ENCODE results near the gene SHCBP1L.

SHCBP1L gene

DNA sequence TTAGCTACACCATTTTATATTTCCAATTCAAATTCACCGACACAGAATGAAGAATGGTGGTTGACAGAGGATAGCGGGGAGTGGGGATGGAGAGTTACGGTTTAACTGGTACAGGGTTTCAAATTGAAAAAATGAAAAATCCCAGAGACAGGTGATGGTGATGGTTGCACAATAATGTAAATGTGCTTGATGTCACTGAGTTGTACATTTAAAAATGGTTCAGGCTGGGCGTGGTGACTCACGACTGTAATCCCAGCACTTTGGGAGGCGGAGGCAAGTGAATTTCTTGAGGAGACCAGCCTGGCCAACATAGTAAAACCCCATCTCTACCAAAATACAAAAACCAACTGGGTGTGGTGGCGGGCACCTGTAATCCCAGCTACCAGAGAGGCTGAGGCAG lies 31.2 kb upstream of the SHCBP1L start:
- Histone ChIP-seq H3K9me3 (ENCODE audit: insufficient read depth, low read length, severe bottlenecking) (no peaks in the 10 kb centered on the region), H3K27ac (ENCODE audit: low read length) (no peak overlapping the region), H3K4me1 (ENCODE audit: insufficient read depth, low read length) (no peaks in the 10 kb centered on the region), H2AFZ (ENCODE audit: low read depth, low read length) (no peak overlapping the region), H3K36me3 (ENCODE audit: insufficient read depth, low read length) (no peaks in the 10 kb centered on the region), H3K4me2 (ENCODE audit: insufficient read depth, low read length) (no peak overlapping the region), H3K27me3 (ENCODE audit: insufficient read depth, low read length, poor library complexity) (peaks cover 4% of the 10 kb centered on the region), H4K20me1 (ENCODE audit: insufficient read depth, low read length) (no peaks in the 10 kb centered on the region), H3K9ac (ENCODE audit: low read depth, low read length) (no peak overlapping the region), H3K79me2 (ENCODE audit: insufficient read depth, low read length) (no peaks in the 10 kb centered on the region), H3K4me3 (ENCODE audit: low read depth in 1 of 2, low read length in 2 of 2) (no peak overlapping the region)
- DNase-seq (no peak), ATAC-seq (ENCODE audit: insufficient read depth, low read depth) (no peak)
- TF ChIP-seq EZH2 (IDR thresholded peaks at IDR 0.05; ENCODE audit: borderline replicate concordance, low read depth, low read length, severe bottlenecking), result no peak
- TF ChIP-seq, protein P1, sequence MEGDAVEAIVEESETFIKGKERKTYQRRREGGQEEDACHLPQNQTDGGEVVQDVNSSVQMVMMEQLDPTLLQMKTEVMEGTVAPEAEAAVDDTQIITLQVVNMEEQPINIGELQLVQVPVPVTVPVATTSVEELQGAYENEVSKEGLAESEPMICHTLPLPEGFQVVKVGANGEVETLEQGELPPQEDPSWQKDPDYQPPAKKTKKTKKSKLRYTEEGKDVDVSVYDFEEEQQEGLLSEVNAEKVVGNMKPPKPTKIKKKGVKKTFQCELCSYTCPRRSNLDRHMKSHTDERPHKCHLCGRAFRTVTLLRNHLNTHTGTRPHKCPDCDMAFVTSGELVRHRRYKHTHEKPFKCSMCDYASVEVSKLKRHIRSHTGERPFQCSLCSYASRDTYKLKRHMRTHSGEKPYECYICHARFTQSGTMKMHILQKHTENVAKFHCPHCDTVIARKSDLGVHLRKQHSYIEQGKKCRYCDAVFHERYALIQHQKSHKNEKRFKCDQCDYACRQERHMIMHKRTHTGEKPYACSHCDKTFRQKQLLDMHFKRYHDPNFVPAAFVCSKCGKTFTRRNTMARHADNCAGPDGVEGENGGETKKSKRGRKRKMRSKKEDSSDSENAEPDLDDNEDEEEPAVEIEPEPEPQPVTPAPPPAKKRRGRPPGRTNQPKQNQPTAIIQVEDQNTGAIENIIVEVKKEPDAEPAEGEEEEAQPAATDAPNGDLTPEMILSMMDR (IDR thresholded peaks at IDR 0.05; ENCODE audit: borderline replicate concordance, extremely low read depth, low read length, poor library complexity, severe bottlenecking), result no peak

DNA sequence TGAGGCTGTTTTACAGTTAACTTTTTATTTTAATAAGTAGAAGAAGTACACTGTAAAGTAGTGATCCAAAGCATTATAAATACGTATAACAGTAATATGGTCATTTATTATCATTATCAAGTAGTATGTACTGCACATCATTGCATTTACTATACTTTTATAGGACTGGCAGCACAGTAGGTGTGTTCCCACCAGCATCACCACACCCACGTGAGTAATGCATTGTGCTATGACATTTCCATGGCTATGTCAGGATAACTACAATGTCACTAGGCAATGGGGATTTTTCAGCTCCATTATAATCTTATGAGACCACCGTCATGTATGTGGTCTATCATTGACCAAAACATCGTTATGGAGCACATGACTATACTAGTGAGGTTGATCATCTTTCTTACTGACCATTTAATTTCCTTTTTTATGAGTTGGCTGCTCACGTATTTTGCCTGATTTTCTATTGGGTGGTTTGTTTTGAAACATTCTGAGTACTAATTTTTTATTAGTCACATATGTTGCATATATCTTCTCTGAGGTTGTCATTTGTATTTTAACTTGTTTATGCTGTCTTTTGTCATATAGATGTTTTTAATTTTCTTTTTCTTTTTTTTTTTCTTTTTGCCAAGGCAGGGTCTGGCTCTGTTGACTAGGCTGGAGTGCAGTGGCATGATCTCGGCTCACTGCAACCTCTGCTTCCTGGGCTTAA lies 25.3 kb upstream of the SHCBP1L start:
- H3K27me3 ChIP-seq (ENCODE audit: insufficient read depth, low read length, poor library complexity), result peaks cover 2% of the 10 kb centered on the region
- H3K4me3 ChIP-seq (ENCODE audit: low read depth in 1 of 2, low read length in 2 of 2), result no peak overlapping the region
- DNase-seq (no peak), ATAC-seq (ENCODE audit: insufficient read depth, low read depth) (no peak)
- no peaks in the 10 kb centered on the region for H3K79me2 ChIP-seq (ENCODE audit: insufficient read depth, low read length)
- H3K36me3 ChIP-seq (ENCODE audit: insufficient read depth, low read length), result no peaks in the 10 kb centered on the region
- TF ChIP-seq, protein P1 (IDR thresholded peaks at IDR 0.05; ENCODE audit: borderline replicate concordance, extremely low read depth, low read length, poor library complexity, severe bottlenecking), result no peak
- TF ChIP-seq EZH2 (IDR thresholded peaks at IDR 0.05; ENCODE audit: borderline replicate concordance, low read depth, low read length, severe bottlenecking), result no peak
- no peaks in the 10 kb centered on the region for H4K20me1 ChIP-seq (ENCODE audit: insufficient read depth, low read length)
- H3K27ac ChIP-seq (ENCODE audit: low read length), result no peak overlapping the region
- no peaks in the 10 kb centered on the region for H3K4me1 ChIP-seq (ENCODE audit: insufficient read depth, low read length)
- H3K4me2 ChIP-seq (ENCODE audit: insufficient read depth, low read length), result no peak overlapping the region
- no peak overlapping the region for H3K9ac ChIP-seq (ENCODE audit: low read depth, low read length)
- H3K9me3 ChIP-seq (ENCODE audit: insufficient read depth, low read length, severe bottlenecking), result no peaks in the 10 kb centered on the region
- H2AFZ ChIP-seq (ENCODE audit: low read depth, low read length), result no peak overlapping the region

DNA sequence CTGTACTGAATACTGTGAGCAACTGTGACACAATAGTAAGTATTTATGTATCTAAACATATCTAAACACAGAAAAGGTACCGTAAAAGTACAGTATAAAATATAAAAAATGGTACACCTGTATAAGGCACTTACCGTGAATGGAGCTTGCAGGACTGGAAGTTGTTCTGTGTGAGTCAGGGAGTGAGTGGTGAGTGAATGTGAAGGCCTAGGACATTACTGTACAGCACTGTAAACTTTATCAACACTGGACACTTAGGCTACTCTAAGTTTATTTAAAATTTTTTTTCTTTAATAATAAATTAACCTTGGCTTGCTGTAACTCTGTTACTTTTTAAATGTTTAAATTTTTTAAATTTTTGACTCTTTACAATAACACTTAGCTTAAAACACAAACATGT lies 24.5 kb upstream of the SHCBP1L start:
- no peak overlapping the region for H2AFZ ChIP-seq (ENCODE audit: low read depth, low read length)
- DNase-seq, result no peak

More for the DNA sequence above, 24.5 kb upstream of the SHCBP1L start:
- Histone ChIP-seq H3K9me3 (ENCODE audit: insufficient read depth, low read length, severe bottlenecking) (no peaks in the 10 kb centered on the region), H3K79me2 (ENCODE audit: insufficient read depth, low read length) (no peaks in the 10 kb centered on the region), H3K27ac (ENCODE audit: low read length) (no peak overlapping the region), H4K20me1 (ENCODE audit: insufficient read depth, low read length) (no peaks in the 10 kb centered on the region), H3K27me3 (ENCODE audit: insufficient read depth, low read length, poor library complexity) (peaks cover 6% of the 10 kb centered on the region), H3K4me1 (ENCODE audit: insufficient read depth, low read length) (no peaks in the 10 kb centered on the region), H3K9ac (ENCODE audit: low read depth, low read length) (no peak overlapping the region), H3K4me3 (ENCODE audit: low read depth in 1 of 2, low read length in 2 of 2) (no peak overlapping the region), H3K36me3 (ENCODE audit: insufficient read depth, low read length) (no peaks in the 10 kb centered on the region), H3K4me2 (ENCODE audit: insufficient read depth, low read length) (no peak overlapping the region)
- TF ChIP-seq EZH2 (IDR thresholded peaks at IDR 0.05; ENCODE audit: borderline replicate concordance, low read depth, low read length, severe bottlenecking), result no peak
- TF ChIP-seq, protein P1 (IDR thresholded peaks at IDR 0.05; ENCODE audit: borderline replicate concordance, extremely low read depth, low read length, poor library complexity, severe bottlenecking), result no peak
- ATAC-seq (ENCODE audit: insufficient read depth, low read depth), result no peak
